ENCODE results near the gene ZMYM4. TPM values are rescaled to one million over a fixed set of nuclear protein-coding genes. Genes with fewer than 3 reads are reported as not detected.

The ZMYM4 gene
- polyA plus RNA-seq, 1 experiment: 58.3 TPM

DNA sequence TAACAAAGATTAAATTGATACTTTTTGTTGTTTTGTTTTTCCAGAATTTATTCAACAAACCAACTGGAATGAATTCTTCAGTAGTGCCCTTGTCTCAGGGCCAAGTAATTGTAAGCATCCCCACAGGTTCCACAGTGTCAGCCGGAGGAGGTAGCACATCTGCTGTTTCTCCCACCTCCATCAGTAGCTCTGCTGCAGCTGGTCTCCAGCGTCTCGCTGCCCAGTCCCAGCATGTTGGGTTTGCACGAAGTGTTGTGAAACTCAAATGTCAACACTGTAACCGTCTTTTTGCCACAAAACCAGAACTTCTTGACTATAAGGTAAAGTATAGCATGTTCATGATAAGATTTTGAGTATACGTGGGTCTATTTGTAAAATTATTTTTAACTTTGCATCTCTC lies 118.5 kb downstream of the ZMYM4 start:
- Histone ChIP-seq H3K27me3 (ENCODE audit: control insufficient read depth, insufficient read depth, low read length) (no peaks in the 10 kb centered on the region), H3K27ac (ENCODE audit: low read depth, low read length) (no peak overlapping the region), H3K4me3 (ENCODE audit: low read depth, low read length) (no peak overlapping the region), H3K9me3 (ENCODE audit: control insufficient read depth, insufficient read depth, low read length) (no peaks in the 10 kb centered on the region)
- ChIA-PET CTCF (no interaction called here), POLR2A (interaction anchor here (0.7 kb wide), 1 partner anchor 77 kb away, joined by 3 read pairs; no protein-coding TSS in a partner anchor)
- no peak for DNase-seq (ENCODE audit: low read depth, low spot score)
- TF ChIP-seq, protein P1, sequence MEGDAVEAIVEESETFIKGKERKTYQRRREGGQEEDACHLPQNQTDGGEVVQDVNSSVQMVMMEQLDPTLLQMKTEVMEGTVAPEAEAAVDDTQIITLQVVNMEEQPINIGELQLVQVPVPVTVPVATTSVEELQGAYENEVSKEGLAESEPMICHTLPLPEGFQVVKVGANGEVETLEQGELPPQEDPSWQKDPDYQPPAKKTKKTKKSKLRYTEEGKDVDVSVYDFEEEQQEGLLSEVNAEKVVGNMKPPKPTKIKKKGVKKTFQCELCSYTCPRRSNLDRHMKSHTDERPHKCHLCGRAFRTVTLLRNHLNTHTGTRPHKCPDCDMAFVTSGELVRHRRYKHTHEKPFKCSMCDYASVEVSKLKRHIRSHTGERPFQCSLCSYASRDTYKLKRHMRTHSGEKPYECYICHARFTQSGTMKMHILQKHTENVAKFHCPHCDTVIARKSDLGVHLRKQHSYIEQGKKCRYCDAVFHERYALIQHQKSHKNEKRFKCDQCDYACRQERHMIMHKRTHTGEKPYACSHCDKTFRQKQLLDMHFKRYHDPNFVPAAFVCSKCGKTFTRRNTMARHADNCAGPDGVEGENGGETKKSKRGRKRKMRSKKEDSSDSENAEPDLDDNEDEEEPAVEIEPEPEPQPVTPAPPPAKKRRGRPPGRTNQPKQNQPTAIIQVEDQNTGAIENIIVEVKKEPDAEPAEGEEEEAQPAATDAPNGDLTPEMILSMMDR (IDR thresholded peaks at IDR 0.05; ENCODE audit: low read depth, low read length): no peak

DNA sequence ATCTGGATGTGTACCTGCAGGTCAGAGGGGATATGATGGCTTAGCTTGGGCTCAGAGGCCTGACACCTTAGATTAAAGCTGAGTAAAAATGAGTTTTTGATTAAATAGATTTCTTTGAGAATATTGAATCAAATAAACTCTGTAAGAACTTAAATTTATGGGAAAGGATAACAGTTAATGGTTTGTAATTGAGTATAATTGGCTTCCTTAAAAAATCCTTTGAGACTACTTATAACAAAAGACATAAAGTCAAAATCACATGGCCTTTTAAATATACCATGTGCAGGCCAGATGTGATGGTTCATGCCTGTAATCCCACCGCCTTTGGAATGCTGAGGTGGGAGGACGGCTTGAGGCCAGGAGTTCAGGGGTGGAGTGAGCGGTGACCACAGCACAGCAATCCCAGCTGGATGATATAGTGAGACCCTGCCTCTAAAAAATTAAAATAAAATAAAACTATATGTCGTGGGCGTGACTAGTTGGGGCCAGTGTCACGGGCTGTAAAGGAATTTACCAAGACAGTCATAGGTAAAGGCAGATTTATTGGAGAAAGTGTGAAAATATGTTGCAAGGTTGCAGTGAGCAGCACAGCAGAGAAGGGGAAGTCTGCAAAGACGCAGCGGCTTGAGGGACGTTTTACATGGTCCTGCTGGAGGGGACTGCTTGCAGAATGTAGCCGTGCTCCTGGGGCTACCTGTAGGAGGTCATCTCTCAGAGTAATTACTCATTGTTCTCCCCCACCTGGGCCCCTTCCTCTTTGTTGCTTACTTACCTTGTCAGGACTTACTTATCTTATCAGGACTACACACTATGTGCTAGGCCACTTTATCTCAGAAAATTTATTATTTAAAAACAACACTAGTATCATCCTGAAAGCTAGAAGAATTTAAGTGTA lies 122.3 kb downstream of the ZMYM4 start:
- POLR2A ChIA-PET: interaction anchor here (0.7 kb wide), 1 partner anchor 198 kb away, joined by 4 read pairs; the partner anchor contains the start of gene SFPQ
- no peak overlapping the region for H3K27ac ChIP-seq (ENCODE audit: low read depth, low read length)
- no peaks in the 10 kb centered on the region for H3K27me3 ChIP-seq (ENCODE audit: control insufficient read depth, insufficient read depth, low read length)
- H3K9me3 ChIP-seq (ENCODE audit: control insufficient read depth, insufficient read depth, low read length): no peaks in the 10 kb centered on the region
- no peak for DNase-seq (ENCODE audit: low read depth, low spot score)
- TF ChIP-seq, protein P1 (IDR thresholded peaks at IDR 0.05; ENCODE audit: low read depth, low read length): no peak
- CTCF ChIA-PET: no interaction called here
- H3K4me3 ChIP-seq (ENCODE audit: low read depth, low read length): no peak overlapping the region

DNA sequence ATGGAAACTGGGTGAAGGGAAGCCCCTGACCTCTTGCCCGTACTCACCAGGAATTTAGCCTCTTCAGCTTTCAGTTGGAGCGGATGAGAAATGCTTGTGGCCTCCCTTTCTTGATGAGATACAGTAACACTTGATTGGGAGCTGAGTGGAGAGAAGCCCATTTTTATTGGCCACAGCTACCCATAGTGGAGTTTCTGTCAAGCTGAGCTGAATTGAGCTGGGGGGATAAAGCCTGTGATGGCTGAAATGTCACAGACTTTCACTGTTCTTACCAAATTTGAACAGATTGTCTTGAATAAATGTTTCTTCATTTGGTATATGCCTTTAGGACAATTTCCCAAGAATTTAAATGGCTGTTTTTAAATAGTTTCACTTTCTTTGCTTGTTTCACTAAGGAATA lies 125.9 kb downstream of the ZMYM4 start:
- TF ChIP-seq, protein P1 (IDR thresholded peaks at IDR 0.05; ENCODE audit: low read depth, low read length): no peak
- no peak for DNase-seq (ENCODE audit: low read depth, low spot score)
- no peaks in the 10 kb centered on the region for H3K27me3 ChIP-seq (ENCODE audit: control insufficient read depth, insufficient read depth, low read length)
- no peak overlapping the region for H3K4me3 ChIP-seq (ENCODE audit: low read depth, low read length)
- no peak overlapping the region for H3K27ac ChIP-seq (ENCODE audit: low read depth, low read length)
- ChIA-PET POLR2A (no interaction called here), CTCF (interaction anchor here (1.0 kb wide), 1 partner anchor 193 kb away, joined by 4 read pairs; no protein-coding TSS in a partner anchor)
- no peaks in the 10 kb centered on the region for H3K9me3 ChIP-seq (ENCODE audit: control insufficient read depth, insufficient read depth, low read length)

DNA sequence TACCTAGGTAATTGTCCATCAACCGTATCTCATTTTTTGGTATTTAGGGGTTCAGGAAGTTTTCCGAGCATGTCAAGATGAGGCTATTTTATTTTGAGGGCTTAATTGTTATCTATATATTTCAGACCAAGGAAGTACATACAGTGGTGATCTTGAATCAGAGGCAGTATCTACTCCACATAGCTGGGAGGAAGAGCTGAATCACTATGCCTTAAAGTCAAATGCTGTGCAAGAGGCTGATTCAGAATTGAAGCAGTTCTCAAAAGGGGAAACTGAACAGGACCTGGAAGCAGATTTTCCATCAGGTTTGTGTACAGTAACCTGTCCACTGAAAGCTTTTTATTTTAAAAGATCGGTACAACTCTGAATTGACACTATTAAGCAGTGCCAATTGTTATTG lies 130.2 kb downstream of the ZMYM4 start:
- POLR2A ChIA-PET: no interaction called here
- TF ChIP-seq, protein P1 (IDR thresholded peaks at IDR 0.05; ENCODE audit: low read depth, low read length): no peak

DNA sequence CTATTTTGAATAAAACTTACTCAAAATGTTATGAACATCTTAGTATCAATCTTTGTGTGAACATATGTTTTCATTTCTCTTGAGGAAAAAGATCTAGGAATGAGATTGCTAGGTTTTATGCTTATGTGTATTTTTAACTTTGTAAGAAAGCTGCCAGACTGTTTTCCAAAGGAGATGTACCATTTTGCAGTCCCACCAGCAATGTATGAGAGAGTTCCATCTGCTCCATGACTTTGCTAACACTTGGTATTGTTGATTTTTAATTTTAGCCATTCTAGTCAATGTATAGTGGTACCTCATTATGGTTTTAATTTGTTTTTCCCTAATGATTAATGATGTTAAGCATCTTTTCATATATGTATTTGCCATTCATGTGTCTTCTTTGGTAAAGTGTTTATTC lies 132.5 kb downstream of the ZMYM4 start:
- no peak for DNase-seq (ENCODE audit: low read depth, low spot score)
- CTCF ChIA-PET: no interaction called here
- POLR2A ChIA-PET: no interaction called here
- Histone ChIP-seq H3K27ac (ENCODE audit: low read depth, low read length) (no peak overlapping the region), H3K4me3 (ENCODE audit: low read depth, low read length) (no peak overlapping the region), H3K27me3 (ENCODE audit: control insufficient read depth, insufficient read depth, low read length) (no peaks in the 10 kb centered on the region), H3K9me3 (ENCODE audit: control insufficient read depth, insufficient read depth, low read length) (no peaks in the 10 kb centered on the region)
- TF ChIP-seq, protein P1 (IDR thresholded peaks at IDR 0.05; ENCODE audit: low read depth, low read length): no peak

More for the DNA sequence above, 130.2 kb downstream of the ZMYM4 start:
- DNase-seq (ENCODE audit: low read depth, low spot score): no peak
- no peaks in the 10 kb centered on the region for H3K9me3 ChIP-seq (ENCODE audit: control insufficient read depth, insufficient read depth, low read length)
- no peak overlapping the region for H3K4me3 ChIP-seq (ENCODE audit: low read depth, low read length)
- CTCF ChIA-PET: no interaction called here
- no peak overlapping the region for H3K27ac ChIP-seq (ENCODE audit: low read depth, low read length)
- H3K27me3 ChIP-seq (ENCODE audit: control insufficient read depth, insufficient read depth, low read length): no peaks in the 10 kb centered on the region
